Right renal cortex interstitium (tissue), 3 donors: ENCODE measurements around the gene CAMKV. TPM values are rescaled to one million over a fixed set of nuclear protein-coding genes. Genes with fewer than 3 reads are reported as not detected.

ENCODE experiments used
- DNase-seq, 3 donors: peaks; one replicate each; pipeline ENCODE4 v3.0.0-alpha.2; 2013; ENCODE audit warnings: low read depth in 3 of 3, low spot score in 2 of 3
- polyA plus RNA-seq, 3 donors: library from polyadenylated mRNA; unstranded; fragments of 120-200 nt; gene quantifications; one replicate each; pipeline ENCODE4 v1.2.1, GENCODE V29; 2013; ENCODE audit not compliant: insufficient read length in 3 of 3

Gene CAMKV
- polyA plus RNA-seq, 3 donors: 0.11 TPM; not detected in 1

- DNase-seq: no peak
These were observed 29.3 kb upstream of the CAMKV start for GRCh38 chr3:49898991-49899390.

DNA sequence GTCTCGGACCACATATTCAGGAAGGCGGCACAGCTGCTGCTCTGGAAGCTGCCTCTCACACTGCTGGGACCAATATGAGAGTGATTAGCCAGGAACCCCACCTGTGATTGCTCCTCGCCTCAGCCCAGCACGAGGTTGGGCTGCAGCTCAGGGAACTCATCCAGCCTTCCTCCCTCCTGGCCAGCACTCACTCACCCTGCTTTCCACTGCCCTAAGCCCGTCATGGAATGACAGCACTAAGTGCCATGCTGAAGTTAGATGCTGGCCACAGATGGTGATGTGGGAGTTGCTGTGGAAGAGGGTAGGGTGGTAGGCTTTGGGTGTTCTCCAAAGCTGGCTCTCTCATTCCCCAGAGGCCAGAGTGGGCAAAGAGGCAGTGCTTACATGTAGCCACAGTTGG, 26.6 kb upstream of the CAMKV start:
- DNase-seq: no peak

DNA sequence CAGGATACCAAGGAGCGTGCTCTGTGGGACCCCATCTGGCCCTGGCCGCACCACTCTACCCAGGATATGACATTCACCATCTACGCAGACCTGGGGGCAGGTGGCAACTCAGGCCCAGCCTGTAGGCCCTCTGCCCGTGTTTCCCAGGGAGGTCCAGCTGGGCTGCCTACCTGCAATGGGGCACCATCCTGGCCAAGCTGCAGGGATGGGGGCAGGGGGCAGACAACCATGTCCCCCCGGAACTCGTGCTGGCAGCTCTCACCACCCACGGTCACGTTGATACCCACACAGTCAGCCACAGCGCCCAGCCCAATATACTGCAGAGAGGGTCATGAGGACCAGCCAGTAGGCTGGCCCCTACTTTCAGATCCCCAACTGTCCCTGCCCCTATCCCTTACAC, 26.1 kb upstream of the CAMKV start:
- DNase-seq: no peak

DNA sequence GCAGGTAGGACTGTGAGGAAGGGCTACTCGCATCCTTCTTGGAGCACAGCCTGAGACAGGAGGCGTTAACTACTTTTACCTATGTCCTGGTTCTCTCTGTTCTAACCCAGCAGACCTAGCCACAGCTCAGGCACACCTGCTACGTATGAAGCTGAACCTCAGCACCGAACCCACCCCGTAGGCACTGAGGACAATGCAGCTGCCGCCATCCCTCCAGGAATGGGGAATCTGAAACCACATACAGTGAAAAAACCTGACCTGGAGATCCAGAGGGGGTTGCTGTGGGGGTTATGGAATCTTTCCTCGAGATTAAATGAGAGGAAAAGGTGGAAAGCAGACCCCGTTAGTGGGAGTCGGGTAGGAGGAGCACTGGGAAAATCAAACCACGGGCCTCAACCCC, 19.6 kb upstream of the CAMKV start:
- no peak for DNase-seq

DNA sequence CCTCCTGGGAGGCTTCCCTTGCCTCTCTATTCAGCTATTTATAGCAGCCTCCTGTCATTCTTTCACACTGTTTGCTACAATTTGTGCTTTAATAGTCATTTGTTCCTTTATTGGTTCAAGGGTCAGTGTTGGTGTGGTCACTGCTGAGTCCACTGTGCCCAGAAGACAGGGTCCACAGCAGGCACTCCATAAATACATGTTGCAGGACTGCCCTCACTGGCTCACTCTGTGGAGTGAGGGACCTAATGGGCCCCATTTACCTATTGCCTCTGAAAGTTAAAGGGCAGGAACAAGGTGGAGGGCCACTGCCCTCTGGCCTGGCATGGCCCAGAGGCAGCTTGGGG, 17.2 kb upstream of the CAMKV start:
- DNase-seq: no peak

DNA sequence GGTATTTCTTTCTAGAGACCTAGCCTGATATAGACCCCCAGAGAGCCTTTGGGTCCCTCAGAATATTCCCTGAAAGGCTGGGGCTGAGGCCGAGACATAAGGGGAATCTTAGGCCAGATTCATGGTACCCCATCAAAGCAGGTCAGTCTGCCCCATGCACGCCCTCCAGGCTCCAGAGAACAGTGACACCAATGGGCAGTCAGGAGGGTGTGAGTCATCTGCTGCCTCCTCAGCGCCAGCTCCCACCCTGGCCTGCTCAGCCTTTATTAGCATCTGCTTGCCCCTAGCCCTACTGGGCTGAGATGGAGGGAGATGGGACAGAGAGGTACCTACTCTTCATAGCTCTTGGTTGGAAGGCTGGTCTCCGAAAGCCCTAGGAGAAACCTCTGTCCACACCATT, 14.3 kb upstream of the CAMKV start:
- no peak for DNase-seq

DNA sequence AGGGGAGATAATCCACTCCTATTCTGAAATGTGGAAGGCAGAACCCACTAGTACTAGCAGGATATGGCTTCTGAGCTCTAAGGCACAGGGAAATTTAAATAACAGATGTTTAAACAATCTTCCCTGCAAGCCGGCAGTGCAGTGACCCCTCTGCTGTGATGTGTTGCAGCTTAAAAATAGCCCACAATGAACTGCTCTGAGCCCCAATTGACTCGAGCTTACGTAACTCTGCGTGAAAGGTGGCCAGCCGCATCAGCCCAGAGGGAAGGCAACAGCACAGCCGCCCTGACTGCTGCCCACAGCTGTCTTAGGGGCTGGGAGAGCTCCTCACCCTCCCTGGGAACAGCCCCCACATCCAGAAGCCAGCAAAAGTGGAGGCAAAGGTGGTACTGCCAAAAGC, 12.5 kb upstream of the CAMKV start:
- DNase-seq: no peak

- no peak for DNase-seq
These were observed 11.0 kb upstream of the CAMKV start for GRCh38 chr3:49880581-49881315.

DNA sequence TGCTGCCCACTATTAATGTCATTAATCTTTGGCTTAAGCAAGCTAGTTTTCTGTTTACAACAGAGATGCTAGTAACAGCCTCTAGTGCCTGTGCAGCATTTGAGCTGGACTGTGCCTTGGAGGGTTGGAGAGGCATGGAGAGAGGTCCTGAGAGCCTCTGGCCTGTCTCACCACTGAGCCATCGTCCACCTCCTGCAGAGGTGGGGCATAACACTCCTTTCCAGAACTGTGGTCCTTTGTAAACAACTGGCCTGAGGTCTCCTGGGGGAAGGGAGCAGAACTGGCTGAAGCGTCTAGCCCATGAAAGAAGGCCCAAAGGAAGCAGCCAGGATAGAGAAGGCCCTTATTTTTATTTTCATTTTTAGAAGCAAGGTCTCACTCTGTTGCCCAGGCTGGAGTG, 10.0 kb upstream of the CAMKV start:
- DNase-seq: no peak

- no peak for DNase-seq
These were observed 9.0 kb upstream of the CAMKV start for GRCh38 chr3:49878686-49879085.

GRCh38 chr3:49877716-49878115, 8.0 kb upstream of the CAMKV start:
- no peak for DNase-seq

DNA sequence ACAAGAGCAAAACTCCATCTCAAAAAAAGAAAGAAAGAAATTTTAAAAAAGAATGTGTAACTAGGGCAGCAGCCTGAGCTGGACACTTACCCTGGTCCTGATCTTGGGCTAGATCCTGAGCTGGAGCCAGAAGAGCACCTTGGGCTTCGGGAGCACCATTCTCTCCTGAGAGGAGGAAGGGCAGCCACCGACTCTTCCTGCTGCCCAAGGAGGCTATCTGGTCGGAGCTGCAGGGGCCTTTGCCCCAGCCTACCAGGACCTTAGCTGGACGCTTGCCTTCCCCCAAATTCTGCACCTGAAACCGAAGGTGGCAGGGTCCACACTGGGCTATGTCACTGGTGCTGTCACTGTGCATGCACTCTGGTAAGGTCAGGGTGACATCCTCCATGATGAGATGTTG, 6.9 kb upstream of the CAMKV start:
- no peak for DNase-seq

DNA sequence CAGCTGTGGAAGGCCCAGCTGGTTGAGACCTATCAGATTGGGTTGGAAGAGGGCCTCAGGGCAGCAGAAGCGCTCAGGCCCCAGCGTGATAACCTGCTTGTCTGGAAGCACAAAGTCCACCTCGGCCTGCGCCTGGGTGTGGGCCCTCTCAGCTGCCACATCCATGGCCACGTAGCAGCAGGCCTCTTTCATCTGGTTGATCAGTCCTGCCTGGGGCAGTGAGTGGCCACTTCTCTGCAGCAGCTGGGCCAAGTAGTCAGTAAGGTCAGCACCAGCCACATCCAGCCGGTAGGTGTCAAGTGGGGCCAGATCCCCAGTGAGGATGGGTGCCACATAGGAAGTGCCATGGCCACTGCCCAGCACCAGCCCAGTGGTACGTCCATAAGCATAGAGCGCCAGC, 3.9 kb upstream of the CAMKV start:
- no peak for DNase-seq

DNA sequence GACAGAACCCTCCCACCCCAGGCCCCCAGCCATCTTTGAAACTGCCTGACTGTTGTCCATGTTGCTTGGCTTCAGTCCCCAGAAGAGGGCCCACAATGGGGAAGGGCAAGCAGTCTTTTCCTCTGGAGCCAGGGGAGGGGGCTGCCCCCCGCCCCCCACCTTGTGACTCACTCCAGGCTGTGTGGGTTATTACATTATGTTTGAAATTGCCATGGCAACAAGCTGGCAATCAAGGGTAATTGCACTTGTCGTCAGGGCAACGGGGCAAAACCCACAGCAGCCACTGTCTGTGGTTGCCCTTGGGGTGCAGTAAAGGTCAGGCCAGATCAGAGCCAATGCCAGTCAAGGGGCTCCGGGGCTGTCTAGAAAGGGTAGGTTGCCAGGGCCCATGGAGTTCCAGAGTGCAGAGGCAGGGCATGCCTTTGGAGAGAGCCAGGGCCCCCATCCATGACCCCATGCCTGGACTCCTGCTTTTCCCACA, 3.1 kb upstream of the CAMKV start:
- no peak for DNase-seq

DNA sequence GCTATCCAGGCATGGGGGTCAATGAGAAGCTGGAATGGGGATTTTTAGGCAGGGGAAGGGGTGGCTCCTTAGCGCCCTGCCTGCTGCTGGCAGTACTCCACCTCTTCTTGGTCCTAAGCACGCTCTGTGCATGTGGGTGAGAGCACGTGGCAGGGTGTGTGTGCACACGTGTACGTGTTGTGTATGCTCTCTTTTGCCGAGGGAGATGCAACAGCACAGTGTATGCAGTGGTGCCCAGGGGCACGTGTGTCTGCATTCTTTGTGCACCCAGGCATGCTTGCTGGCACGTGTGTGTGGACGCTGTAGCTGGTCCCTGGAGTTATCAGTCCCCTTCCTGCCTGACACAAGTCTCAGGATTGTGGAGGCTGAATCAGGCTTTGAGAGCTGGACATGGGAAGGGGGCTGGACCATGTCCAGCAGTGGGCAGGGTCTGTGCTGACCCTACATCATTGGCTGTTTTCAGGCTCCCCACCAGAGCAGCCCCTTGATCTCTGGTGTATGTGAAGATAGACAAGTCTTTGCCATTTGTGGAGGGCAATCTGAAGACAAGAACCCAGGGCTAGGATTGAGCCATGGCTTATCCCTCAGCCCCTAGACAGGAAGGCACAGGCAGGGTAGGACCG, 1.9 kb upstream of the CAMKV start:
- DNase-seq: no peak

- no peak for DNase-seq
These were observed 742 bp downstream of the CAMKV start for GRCh38 chr3:49868862-49869466.

- peak in 2 of 3 donors; percentile 34 to 46 for DNase-seq
These were observed 1.8 kb downstream of the CAMKV start for GRCh38 chr3:49867871-49868321.

DNA sequence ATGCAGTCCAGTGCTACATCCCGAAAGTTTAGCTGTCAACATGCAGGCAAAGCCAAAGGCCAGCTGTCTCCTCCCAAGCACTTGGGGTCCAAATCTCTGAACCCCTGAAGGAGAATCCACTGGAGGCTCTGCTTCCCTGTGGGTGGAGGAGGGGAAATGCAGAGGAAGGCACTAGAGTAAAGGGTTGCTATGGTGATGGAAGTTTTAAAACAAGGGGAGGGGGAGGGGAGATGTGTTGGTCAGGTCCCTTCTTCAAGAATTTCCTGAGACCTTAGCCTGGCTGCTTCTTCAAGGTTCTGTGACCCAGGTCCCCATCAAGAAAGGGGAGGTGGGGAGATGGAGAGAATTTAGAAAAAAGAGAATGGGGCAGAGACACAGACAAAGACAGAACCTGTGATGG, 2.3 kb downstream of the CAMKV start:
- DNase-seq: no peak

DNA sequence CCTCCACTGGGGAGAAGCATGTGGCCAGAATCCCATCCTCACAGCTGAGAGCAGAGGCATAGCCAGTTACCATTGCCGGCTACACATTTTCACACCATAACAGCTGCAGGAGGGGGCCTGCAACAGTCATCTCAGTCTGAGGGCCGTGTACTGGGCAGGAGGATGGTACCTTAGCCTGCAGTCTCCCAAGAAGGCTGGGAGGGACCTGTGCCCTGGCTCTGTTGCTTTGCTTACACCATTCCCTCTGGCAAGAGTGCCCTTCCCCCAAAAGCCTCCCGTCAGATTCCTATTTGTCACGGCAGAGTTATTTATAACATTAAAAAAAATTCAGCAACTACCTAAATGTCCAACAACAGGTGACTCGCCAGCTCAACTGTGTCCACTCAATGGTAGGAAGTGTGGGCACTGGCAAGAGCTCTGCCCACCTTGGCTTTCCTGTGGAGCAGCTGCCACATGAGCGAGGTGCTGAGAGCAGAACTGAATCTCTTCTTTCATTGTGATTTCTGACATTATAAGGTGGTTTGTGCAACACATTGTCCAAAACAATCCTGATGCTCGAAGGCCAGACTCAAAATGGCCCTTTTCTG, 4.4 kb downstream of the CAMKV start:
- DNase-seq: no peak

GRCh38 chr3:49864505-49864904, 5.2 kb downstream of the CAMKV start:
- DNase-seq: no peak

DNA sequence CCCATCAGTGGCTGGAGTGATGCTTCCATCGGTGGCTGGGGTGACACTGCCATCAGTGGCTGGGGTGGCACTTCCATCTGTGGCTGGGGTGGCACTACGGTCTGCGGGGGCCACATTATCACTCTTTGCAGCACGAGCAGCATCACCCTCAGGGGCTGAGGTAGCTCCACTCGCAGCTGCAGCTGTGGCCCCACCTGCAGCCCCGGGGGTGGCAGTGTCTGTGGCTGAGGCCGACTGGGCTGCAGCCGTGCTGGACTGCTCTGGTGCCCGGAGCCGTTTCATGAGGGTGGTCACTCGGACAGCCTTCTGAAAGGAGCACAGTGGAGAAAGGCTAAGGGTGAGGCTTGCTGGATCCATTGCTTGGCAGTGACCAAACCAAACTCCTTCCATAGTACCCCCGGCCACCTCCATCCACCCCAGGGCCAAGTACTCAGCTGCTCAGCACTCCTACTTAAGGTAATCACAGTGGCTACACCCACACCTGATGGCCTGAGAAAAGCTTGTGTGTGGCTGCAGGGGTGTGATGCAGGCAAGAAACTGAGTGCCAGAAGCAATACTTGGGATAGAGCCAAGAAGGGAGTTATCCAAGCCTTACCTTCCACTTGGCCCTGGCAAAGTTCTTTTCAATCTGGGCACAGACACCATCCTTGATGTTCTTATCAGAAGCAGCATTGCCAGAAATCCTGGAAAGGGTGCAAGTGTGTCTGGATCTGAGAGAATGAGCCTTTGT, 10.0 kb downstream of the CAMKV start:
- no peak for DNase-seq
